ENCODE results near the gene LMNTD1.

The LMNTD1 gene

GRCh38 chr12:25488956-25489870 lies 63.9 kb downstream of the LMNTD1 start:
- DNase-seq: peak; percentile 6

- DNase-seq: no peak
Measured at GRCh38 chr12:25482625-25483024, 70.5 kb downstream of the LMNTD1 start.

- no peak for DNase-seq
Measured at GRCh38 chr12:25480145-25480544, 72.9 kb downstream of the LMNTD1 start.

- DNase-seq: no peak
Measured at GRCh38 chr12:25477217-25477616, 75.9 kb downstream of the LMNTD1 start.

GRCh38 chr12:25472453-25472852 lies 80.6 kb downstream of the LMNTD1 start:
- DNase-seq: no peak

GRCh38 chr12:25469861-25470260 lies 83.2 kb downstream of the LMNTD1 start:
- no peak for DNase-seq

GRCh38 chr12:25469368-25469767 lies 83.7 kb downstream of the LMNTD1 start:
- DNase-seq: no peak

- DNase-seq: no peak
Measured at GRCh38 chr12:25463521-25463920, 89.6 kb downstream of the LMNTD1 start.

GRCh38 chr12:25463005-25463404 lies 90.1 kb downstream of the LMNTD1 start:
- no peak for DNase-seq

- no peak for DNase-seq
Measured at GRCh38 chr12:25459541-25459951, 93.5 kb downstream of the LMNTD1 start.

- peak; percentile 35 for DNase-seq
Measured at GRCh38 chr12:25458047-25458552, 95.0 kb downstream of the LMNTD1 start.

- DNase-seq: no peak
Measured at GRCh38 chr12:25456474-25456873, 96.6 kb downstream of the LMNTD1 start.

- no peak for DNase-seq
Measured at GRCh38 chr12:25455696-25456095, 97.4 kb downstream of the LMNTD1 start.

GRCh38 chr12:25449007-25449406 lies 104.1 kb downstream of the LMNTD1 start:
- DNase-seq: no peak

GRCh38 chr12:25447046-25447445 lies 106.0 kb downstream of the LMNTD1 start:
- DNase-seq: no peak

- no peak for DNase-seq
Measured at GRCh38 chr12:25438638-25439037, 114.4 kb downstream of the LMNTD1 start.

GRCh38 chr12:25436206-25437030 lies 116.7 kb downstream of the LMNTD1 start:
- peak; percentile 50 for DNase-seq

GRCh38 chr12:25435431-25435830 lies 117.7 kb downstream of the LMNTD1 start:
- no peak for DNase-seq

- DNase-seq: peak; percentile 0
Measured at GRCh38 chr12:25434515-25434914, 118.6 kb downstream of the LMNTD1 start.

- DNase-seq: no peak
Measured at GRCh38 chr12:25433581-25434325, 119.3 kb downstream of the LMNTD1 start.

- DNase-seq: no peak
Measured at GRCh38 chr12:25433024-25433423, 120.1 kb downstream of the LMNTD1 start.

- no peak for DNase-seq
Measured at GRCh38 chr12:25427337-25428249, 125.5 kb downstream of the LMNTD1 start.

Measured in NCI-H69 (cell line).